ENCODE data around the gene ESRRB. TPM values are rescaled to one million over a fixed set of nuclear protein-coding genes. Genes with fewer than 3 reads are reported as not detected.

Gene ESRRB
- total RNA-seq, 4 donors from 2014 or later, result 0.81 to 0.93 TPM; not detected in 2

DNA sequence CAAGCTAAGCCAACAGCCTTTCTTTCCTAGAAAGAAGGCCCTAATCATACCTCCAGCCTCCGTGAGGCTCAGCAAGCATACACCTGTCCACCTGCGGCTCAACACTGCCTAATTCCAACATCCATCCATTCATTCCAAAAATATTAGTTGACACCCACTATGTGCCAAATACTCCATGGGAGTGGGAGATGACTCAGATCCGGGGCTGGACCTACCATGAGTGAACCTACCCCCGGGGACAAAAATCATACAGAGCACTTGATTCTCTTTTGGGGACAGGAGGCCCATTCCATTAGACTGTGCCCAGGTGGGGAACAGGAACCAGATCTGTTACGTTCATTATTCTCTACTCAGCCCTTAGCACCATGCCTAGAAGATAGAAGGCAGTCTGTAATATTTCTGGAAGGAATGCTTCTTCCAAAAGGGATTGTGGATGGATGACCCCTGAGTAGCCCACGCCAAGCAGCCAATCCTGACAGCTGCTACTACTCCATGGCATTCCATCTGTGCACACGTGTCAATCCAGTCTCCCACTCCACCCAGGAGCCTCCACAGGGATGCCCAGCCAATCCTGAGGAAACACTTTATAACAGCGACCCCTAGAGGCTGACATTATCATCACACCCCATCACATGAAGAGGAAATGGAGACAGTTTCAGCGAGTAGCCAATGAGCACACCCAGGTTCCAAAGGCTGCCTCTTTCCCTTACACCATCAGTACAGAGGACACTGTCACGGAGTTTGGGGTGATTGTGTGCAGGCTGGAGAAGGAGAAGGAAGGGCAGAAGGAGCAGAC lies 170.7 kb downstream of the ESRRB start:
- WGBS, 2 donors (ENCODE audit: low coverage in 1 of 2), result 36 to 100% methylated on average over 1 to 7 of the region's 10 CpGs
- Histone ChIP-seq H3K27me3 (peaks cover 32% of the 10 kb centered on the region), H3K27ac (no peak overlapping the region), H3K9me3 (no peaks in the 10 kb centered on the region), H3K4me1 (peaks cover 0 to 6% (median 0%) of the 10 kb centered on the region in 3 donors), H3K4me3 (no peak overlapping the region), H3K36me3 (no peaks in the 10 kb centered on the region)
- TF ChIP-seq EP300 (IDR thresholded peaks at IDR 0.05), result no peak
- TF ChIP-seq, protein P1, sequence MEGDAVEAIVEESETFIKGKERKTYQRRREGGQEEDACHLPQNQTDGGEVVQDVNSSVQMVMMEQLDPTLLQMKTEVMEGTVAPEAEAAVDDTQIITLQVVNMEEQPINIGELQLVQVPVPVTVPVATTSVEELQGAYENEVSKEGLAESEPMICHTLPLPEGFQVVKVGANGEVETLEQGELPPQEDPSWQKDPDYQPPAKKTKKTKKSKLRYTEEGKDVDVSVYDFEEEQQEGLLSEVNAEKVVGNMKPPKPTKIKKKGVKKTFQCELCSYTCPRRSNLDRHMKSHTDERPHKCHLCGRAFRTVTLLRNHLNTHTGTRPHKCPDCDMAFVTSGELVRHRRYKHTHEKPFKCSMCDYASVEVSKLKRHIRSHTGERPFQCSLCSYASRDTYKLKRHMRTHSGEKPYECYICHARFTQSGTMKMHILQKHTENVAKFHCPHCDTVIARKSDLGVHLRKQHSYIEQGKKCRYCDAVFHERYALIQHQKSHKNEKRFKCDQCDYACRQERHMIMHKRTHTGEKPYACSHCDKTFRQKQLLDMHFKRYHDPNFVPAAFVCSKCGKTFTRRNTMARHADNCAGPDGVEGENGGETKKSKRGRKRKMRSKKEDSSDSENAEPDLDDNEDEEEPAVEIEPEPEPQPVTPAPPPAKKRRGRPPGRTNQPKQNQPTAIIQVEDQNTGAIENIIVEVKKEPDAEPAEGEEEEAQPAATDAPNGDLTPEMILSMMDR (IDR thresholded peaks at IDR 0.05), result peak in 1 of 4 experiments; percentile 21
- ATAC-seq, result no peak

DNA sequence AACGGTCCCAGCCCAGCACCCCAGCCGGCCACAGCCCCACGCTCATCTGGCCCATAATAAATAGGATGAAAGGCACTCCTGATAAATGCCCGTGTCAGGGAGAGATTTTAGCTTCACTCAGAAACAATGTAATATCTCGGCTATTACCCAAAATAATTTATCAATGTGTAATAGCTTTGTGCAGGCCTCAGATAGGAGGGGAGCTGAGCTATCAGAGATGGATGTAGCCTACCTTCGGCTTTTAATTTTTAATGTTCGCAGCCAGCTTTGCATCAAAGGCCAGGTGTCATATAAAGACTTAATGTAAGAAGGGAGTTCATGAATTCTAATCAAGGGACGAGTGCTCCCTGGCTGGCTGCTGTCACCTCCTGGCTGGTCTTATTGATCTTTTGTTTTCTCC lies 171.9 kb downstream of the ESRRB start:
- ATAC-seq, result no peak
- Histone ChIP-seq H3K27me3 (peaks cover 21% of the 10 kb centered on the region), H3K9me3 (no peaks in the 10 kb centered on the region), H3K27ac (no peak overlapping the region), H3K4me3 (no peak overlapping the region), H3K4me1 (no peaks in the 10 kb centered on the region), H3K36me3 (no peaks in the 10 kb centered on the region)
- TF ChIP-seq, protein P1 (IDR thresholded peaks at IDR 0.05), result no peak
- TF ChIP-seq POLR2AphosphoS5 (IDR thresholded peaks at IDR 0.05) (no peak), EP300 (IDR thresholded peaks at IDR 0.05) (no peak), POLR2A (IDR thresholded peaks at IDR 0.05) (no peak)
- WGBS, 2 donors (ENCODE audit: low coverage in 1 of 2), result 64 to 86% methylated on average over 7 to 8 of the region's 8 CpGs

DNA sequence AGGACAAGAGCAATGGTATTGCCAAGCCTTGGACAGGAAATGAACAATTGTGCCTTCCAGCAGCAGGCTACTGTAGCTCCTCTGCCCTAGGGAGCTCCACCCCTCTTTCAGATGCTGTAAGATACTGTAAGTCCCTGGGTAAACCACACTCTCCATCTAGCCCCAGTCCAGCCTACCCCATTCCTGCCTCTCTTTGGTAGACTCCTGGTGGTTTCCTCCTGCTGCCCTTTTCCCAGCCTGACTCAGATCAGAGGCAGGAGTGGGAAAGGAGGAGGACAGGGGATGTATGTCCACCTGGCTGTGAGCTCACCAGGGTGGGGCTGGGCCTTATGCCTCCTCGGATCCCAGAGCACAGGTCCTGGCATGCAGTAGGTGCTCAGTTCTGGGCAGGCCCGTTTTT lies 174.6 kb downstream of the ESRRB start:
- Histone ChIP-seq H3K27ac (no peak overlapping the region), H3K36me3 (no peaks in the 10 kb centered on the region), H3K4me3 (no peak overlapping the region), H3K27me3 (peaks cover 4% of the 10 kb centered on the region), H3K9me3 (no peaks in the 10 kb centered on the region), H3K4me1 (no peaks in the 10 kb centered on the region)
- 60 to 71% methylated on average over 1 to 2 of the region's 2 CpGs for WGBS, 2 donors (ENCODE audit: low coverage in 1 of 2)
- ATAC-seq, result no peak
- TF ChIP-seq, protein P1 (IDR thresholded peaks at IDR 0.05), result no peak
- TF ChIP-seq POLR2A (IDR thresholded peaks at IDR 0.05), result no peak
- TF ChIP-seq EP300 (IDR thresholded peaks at IDR 0.05), result no peak
- TF ChIP-seq POLR2AphosphoS5 (IDR thresholded peaks at IDR 0.05), result no peak

DNA sequence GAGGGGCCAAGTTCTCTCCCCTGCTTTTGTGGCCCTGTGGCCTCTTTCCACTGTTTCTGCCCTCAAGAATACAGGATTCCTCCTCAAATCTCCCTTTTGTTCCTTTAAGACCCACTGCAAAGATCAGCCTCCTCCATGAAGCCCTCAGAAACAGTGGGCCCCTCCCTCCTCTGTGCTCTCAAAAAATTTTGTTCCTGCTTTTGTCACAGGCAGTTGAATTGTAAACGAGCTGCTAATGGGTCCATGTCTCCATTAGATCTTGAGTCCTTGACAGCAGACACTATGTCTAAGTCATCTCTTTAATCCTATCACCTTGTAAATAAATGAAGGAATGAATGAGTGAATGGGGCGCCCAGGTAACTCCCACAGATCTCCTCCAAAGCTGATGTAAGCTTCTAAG lies 175.2 kb downstream of the ESRRB start:
- no peak for TF ChIP-seq POLR2A (IDR thresholded peaks at IDR 0.05)
- TF ChIP-seq EP300 (IDR thresholded peaks at IDR 0.05), result no peak
- TF ChIP-seq, protein P1 (IDR thresholded peaks at IDR 0.05), result no peak
- TF ChIP-seq POLR2AphosphoS5 (IDR thresholded peaks at IDR 0.05), result no peak
- H3K4me3 ChIP-seq, result no peak overlapping the region
- WGBS, 2 donors (ENCODE audit: low coverage in 1 of 2), result 55 to 100% methylated on average over 1 to 2 of the region's 2 CpGs
- peaks cover 4% of the 10 kb centered on the region for H3K27me3 ChIP-seq
- no peak overlapping the region for H3K27ac ChIP-seq
- no peaks in the 10 kb centered on the region for H3K36me3 ChIP-seq
- H3K9me3 ChIP-seq, result no peaks in the 10 kb centered on the region
- H3K4me1 ChIP-seq, result no peaks in the 10 kb centered on the region
- no peak for ATAC-seq

Other genes starting within 250 kb of the ESRRB start
- gene GPATCH2L, start 224.2 kb upstream of the ESRRB start, total RNA-seq, result 10 to 100 TPM; 34.2 to 64.0 (median 56.0) TPM

Data from gastroesophageal sphincter (tissue), 4 donors.